ENCODE measurements around the gene CHRNA7.

The CHRNA7 gene

DNA sequence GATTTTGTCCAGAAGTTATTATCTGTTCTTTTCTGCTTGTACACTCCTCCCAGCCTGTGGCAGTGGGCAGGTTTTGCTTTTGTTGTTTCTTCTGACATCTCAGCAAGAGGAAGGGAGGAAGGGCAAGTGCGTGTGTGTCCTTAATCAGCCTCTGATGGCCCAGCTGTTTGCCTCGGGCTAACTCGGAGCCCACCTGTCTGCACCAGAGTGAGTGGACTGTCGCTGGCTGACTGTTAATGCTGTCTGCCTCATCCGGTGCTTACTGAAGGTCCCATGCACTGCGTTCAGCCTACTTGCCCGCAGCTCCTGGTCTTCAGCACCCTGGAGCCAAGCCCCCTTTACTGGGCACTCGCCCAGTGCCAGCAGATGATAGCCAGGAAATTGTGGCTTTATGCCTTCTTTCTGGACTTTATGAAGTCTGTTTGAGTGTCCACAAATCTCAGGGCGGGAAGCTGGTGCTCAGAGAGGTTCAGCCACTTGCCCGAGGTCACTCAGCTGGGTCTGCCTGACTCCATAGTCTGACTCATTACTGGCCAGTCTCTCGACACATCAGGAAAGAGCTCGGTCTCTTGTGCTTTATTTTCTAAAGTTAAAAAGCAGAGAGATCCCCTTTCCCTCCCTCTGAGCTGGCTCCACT is 89.5 kb downstream of the CHRNA7 start:
- Histone ChIP-seq H3K27me3 (ENCODE audit: control insufficient read depth in 5 of 5, insufficient read depth in 4 of 5, low read length in 5 of 5) (no peaks in the 10 kb centered on the region), H3K27ac (ENCODE audit: low read depth, low read length) (no peak overlapping the region), H3K9me3 (ENCODE audit: control insufficient read depth in 5 of 5, low read length in 5 of 5) (no peaks in the 10 kb centered on the region), H3K36me3 (ENCODE audit: control insufficient read depth in 5 of 5, insufficient read depth in 5 of 5, low read length in 5 of 5) (no peaks in the 10 kb centered on the region), H3K4me3 (ENCODE audit: low read depth in 1 of 5, low read length in 5 of 5) (no peak overlapping the region), H3K4me1 (ENCODE audit: control insufficient read depth in 5 of 5, insufficient read depth in 5 of 5, low read length in 5 of 5) (no peaks in the 10 kb centered on the region), H3K9ac (ENCODE audit: low read length in 5 of 5) (no peak overlapping the region)

DNA sequence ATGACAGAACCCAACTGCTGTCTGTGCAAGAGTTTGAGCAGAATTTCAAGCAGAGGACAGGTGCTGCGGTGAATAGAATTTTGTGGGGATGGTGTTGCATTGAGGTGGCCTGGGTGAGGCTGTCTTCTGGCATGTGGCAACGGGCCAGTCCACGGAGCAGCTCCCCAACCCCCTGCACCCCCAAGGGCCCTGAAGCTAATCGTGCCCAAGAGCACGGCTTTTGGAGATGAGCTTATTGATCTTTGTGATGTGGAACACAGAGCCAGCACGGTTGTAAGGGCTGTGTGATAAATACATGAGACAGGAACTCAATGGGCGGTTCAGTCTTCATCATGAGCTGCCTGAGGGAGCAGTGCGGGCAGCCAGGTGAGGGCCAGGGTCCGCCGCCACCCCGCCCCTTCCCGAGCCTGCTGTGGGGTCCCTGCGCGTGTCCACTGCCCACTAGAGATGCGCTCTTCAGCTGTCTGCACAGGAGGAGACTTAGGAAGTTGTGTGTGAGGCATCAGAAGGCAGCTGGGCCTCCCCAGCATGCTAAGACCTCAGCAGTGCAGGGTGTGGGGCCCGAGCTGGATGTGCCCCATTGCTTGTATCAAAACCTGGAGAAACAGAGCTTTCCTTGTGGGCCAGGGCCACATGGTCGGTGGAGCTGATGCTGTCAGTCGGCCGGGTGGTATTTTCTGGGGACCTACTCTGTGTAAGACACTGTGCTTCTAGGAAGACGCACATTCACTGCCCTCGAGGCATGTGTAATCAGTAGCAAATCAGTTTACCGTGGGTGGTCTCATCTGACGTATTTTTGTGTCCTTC is 90.5 kb downstream of the CHRNA7 start:
- no peak overlapping the region for H3K27ac ChIP-seq (ENCODE audit: low read depth, low read length)
- no peak overlapping the region for H3K4me3 ChIP-seq (ENCODE audit: low read depth in 1 of 5, low read length in 5 of 5)
- no peaks in the 10 kb centered on the region for H3K9me3 ChIP-seq (ENCODE audit: control insufficient read depth in 5 of 5, low read length in 5 of 5)
- no peaks in the 10 kb centered on the region for H3K27me3 ChIP-seq (ENCODE audit: control insufficient read depth in 5 of 5, insufficient read depth in 4 of 5, low read length in 5 of 5)
- H3K36me3 ChIP-seq (ENCODE audit: control insufficient read depth in 5 of 5, insufficient read depth in 5 of 5, low read length in 5 of 5) = no peaks in the 10 kb centered on the region
- no peaks in the 10 kb centered on the region for H3K4me1 ChIP-seq (ENCODE audit: control insufficient read depth in 5 of 5, insufficient read depth in 5 of 5, low read length in 5 of 5)
- H3K9ac ChIP-seq (ENCODE audit: low read length in 5 of 5) = no peak overlapping the region

DNA sequence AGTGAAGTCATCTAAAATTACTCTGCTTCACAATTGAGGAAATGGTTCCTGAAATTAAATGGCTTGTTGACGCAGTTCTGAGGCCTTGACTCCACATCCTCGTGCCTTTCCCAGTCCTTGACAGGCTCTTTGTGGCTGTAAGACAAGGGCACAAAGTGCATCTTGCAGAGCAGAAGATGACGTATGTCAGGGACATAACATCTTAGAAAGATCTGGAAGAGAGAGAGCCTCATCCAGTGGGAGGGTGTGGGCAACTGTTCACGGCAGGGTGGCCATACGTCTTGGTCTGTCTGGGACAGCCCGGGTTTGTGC is 91.0 kb downstream of the CHRNA7 start:
- Histone ChIP-seq H3K27ac (ENCODE audit: low read depth, low read length) (no peak overlapping the region), H3K4me3 (ENCODE audit: low read depth in 1 of 5, low read length in 5 of 5) (no peak overlapping the region), H3K27me3 (ENCODE audit: control insufficient read depth in 5 of 5, insufficient read depth in 4 of 5, low read length in 5 of 5) (no peaks in the 10 kb centered on the region), H3K4me1 (ENCODE audit: control insufficient read depth in 5 of 5, insufficient read depth in 5 of 5, low read length in 5 of 5) (no peaks in the 10 kb centered on the region), H3K9me3 (ENCODE audit: control insufficient read depth in 5 of 5, low read length in 5 of 5) (no peaks in the 10 kb centered on the region), H3K36me3 (ENCODE audit: control insufficient read depth in 5 of 5, insufficient read depth in 5 of 5, low read length in 5 of 5) (no peaks in the 10 kb centered on the region), H3K9ac (ENCODE audit: low read length in 5 of 5) (no peak overlapping the region)

DNA sequence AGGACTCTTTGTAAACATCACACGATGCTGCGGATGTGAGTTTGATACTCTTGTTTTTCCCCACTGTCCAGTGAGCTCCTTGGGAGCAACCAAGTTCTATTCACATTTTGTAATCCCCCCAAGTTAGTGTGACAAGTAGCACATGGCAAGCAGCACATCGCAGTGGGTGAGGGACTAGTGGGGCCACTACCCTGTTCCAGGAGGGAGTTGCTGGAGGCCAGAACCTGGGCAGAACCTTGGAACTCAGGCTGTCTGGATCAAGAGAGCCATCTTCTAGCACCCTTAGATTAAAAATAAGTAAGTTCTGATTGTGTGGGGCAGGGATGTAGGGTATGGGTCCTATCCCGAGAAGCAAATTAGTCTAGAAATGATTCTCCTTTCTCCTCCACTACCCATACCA is 91.7 kb downstream of the CHRNA7 start:
- Histone ChIP-seq H3K36me3 (ENCODE audit: control insufficient read depth in 5 of 5, insufficient read depth in 5 of 5, low read length in 5 of 5) (no peaks in the 10 kb centered on the region), H3K27ac (ENCODE audit: low read depth, low read length) (no peak overlapping the region), H3K9ac (ENCODE audit: low read length in 5 of 5) (no peak overlapping the region), H3K4me1 (ENCODE audit: control insufficient read depth in 5 of 5, insufficient read depth in 5 of 5, low read length in 5 of 5) (no peaks in the 10 kb centered on the region), H3K9me3 (ENCODE audit: control insufficient read depth in 5 of 5, low read length in 5 of 5) (no peaks in the 10 kb centered on the region), H3K27me3 (ENCODE audit: control insufficient read depth in 5 of 5, insufficient read depth in 4 of 5, low read length in 5 of 5) (no peaks in the 10 kb centered on the region), H3K4me3 (ENCODE audit: low read depth in 1 of 5, low read length in 5 of 5) (no peak overlapping the region)

DNA sequence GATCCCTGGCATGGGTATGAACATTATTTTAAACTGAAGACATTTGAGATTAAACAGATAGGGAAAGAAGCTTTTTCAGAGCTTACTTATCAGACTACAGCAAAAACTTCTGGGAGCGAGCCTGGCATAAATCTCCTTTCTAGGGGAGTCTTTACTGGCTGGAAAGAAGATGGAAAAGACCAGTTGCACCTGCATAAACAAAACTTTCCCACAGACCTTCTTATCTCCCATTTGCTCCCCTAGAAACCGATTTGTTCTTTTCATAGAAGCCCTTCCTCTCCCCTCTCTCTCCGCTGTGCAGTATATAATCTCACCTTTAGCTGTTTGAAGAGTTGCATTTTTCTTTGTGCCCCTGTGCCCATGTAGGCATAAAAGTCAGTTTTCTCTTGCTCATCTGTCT is 93.2 kb downstream of the CHRNA7 start:
- H3K36me3 ChIP-seq (ENCODE audit: control insufficient read depth in 5 of 5, insufficient read depth in 5 of 5, low read length in 5 of 5) = no peaks in the 10 kb centered on the region
- H3K9me3 ChIP-seq (ENCODE audit: control insufficient read depth in 5 of 5, low read length in 5 of 5) = no peaks in the 10 kb centered on the region
- no peaks in the 10 kb centered on the region for H3K4me1 ChIP-seq (ENCODE audit: control insufficient read depth in 5 of 5, insufficient read depth in 5 of 5, low read length in 5 of 5)
- H3K4me3 ChIP-seq (ENCODE audit: low read depth in 1 of 5, low read length in 5 of 5) = no peak overlapping the region
- no peak overlapping the region for H3K27ac ChIP-seq (ENCODE audit: low read depth, low read length)
- no peak overlapping the region for H3K9ac ChIP-seq (ENCODE audit: low read length in 5 of 5)
- no peaks in the 10 kb centered on the region for H3K27me3 ChIP-seq (ENCODE audit: control insufficient read depth in 5 of 5, insufficient read depth in 4 of 5, low read length in 5 of 5)

DNA sequence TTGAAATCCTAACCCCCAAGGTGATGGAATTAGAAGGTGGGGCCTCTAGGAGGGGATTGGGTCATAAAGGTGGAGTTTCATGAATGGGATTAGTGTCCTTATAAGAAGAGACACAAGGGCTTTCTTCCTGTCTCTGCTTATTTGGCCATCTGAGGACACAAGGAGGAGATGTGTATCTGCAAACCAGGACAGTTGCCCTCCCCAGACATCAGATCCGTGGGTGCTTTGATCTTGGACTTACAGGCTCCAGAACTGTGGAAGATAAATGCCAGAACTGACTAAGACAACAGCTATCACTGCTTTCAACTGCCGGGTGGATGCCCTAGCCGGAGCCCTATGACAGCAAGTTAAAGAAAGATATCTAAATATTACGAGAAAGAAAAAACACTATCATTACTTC is 94.4 kb downstream of the CHRNA7 start:
- H3K9ac ChIP-seq (ENCODE audit: low read length in 5 of 5) = no peak overlapping the region
- H3K9me3 ChIP-seq (ENCODE audit: control insufficient read depth in 5 of 5, low read length in 5 of 5) = no peaks in the 10 kb centered on the region
- no peak overlapping the region for H3K27ac ChIP-seq (ENCODE audit: low read depth, low read length)
- no peaks in the 10 kb centered on the region for H3K27me3 ChIP-seq (ENCODE audit: control insufficient read depth in 5 of 5, insufficient read depth in 4 of 5, low read length in 5 of 5)
- H3K4me1 ChIP-seq (ENCODE audit: control insufficient read depth in 5 of 5, insufficient read depth in 5 of 5, low read length in 5 of 5) = no peaks in the 10 kb centered on the region
- no peak overlapping the region for H3K4me3 ChIP-seq (ENCODE audit: low read depth in 1 of 5, low read length in 5 of 5)
- no peaks in the 10 kb centered on the region for H3K36me3 ChIP-seq (ENCODE audit: control insufficient read depth in 5 of 5, insufficient read depth in 5 of 5, low read length in 5 of 5)

DNA sequence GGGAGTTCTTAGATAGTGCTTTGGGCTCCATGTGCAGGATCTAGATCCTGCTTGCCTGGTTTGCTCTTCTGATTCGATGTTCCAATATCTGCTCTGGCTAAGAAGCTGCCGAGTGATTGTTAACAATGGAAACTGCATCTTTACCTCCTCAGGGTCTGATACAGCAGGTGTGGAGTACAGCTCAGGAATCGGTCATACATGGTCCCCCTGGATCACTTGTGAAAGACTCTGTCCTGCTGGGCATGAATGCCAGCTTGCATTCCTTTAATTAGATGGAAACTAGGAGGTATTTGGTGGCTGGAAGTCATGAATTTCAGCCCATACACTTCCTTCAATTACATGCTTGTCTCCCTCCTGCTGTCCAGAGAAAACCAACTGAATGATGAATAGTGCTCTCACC is 95.3 kb downstream of the CHRNA7 start:
- Histone ChIP-seq H3K9me3 (ENCODE audit: control insufficient read depth in 5 of 5, low read length in 5 of 5) (no peaks in the 10 kb centered on the region), H3K27me3 (ENCODE audit: control insufficient read depth in 5 of 5, insufficient read depth in 4 of 5, low read length in 5 of 5) (no peaks in the 10 kb centered on the region), H3K27ac (ENCODE audit: low read depth, low read length) (no peak overlapping the region), H3K9ac (ENCODE audit: low read length in 5 of 5) (no peak overlapping the region), H3K36me3 (ENCODE audit: control insufficient read depth in 5 of 5, insufficient read depth in 5 of 5, low read length in 5 of 5) (no peaks in the 10 kb centered on the region), H3K4me3 (ENCODE audit: low read depth in 1 of 5, low read length in 5 of 5) (no peak overlapping the region), H3K4me1 (ENCODE audit: control insufficient read depth in 5 of 5, insufficient read depth in 5 of 5, low read length in 5 of 5) (no peaks in the 10 kb centered on the region)

DNA sequence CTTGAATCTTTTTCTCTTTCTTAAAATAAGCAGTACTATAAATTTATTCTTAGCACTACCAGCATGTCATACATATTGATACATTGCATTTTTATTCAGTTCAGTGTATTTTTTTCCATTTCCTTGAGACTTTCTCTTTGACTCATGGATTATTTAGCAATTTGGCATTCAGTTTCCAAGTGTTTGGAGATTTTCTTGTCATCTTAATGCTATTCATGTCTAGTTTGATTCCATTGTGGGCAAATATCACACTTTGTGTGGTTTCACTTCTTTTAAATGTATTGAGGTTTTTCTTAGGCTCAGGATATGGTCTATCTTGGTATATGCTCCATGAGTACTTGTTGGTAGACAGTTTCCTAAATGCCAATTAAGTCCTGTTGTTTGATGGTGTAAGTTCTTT is 99.5 kb downstream of the CHRNA7 start:
- Histone ChIP-seq H3K27ac (ENCODE audit: low read depth, low read length) (no peak overlapping the region), H3K36me3 (ENCODE audit: control insufficient read depth in 5 of 5, insufficient read depth in 5 of 5, low read length in 5 of 5) (no peaks in the 10 kb centered on the region), H3K4me1 (ENCODE audit: control insufficient read depth in 5 of 5, insufficient read depth in 5 of 5, low read length in 5 of 5) (no peaks in the 10 kb centered on the region), H3K27me3 (ENCODE audit: control insufficient read depth in 5 of 5, insufficient read depth in 4 of 5, low read length in 5 of 5) (peaks cover 0 to 6% (median 0%) of the 10 kb centered on the region in 5 donors), H3K9ac (ENCODE audit: low read length in 5 of 5) (no peak overlapping the region), H3K4me3 (ENCODE audit: low read depth in 1 of 5, low read length in 5 of 5) (no peak overlapping the region), H3K9me3 (ENCODE audit: control insufficient read depth in 5 of 5, low read length in 5 of 5) (no peaks in the 10 kb centered on the region)

DNA sequence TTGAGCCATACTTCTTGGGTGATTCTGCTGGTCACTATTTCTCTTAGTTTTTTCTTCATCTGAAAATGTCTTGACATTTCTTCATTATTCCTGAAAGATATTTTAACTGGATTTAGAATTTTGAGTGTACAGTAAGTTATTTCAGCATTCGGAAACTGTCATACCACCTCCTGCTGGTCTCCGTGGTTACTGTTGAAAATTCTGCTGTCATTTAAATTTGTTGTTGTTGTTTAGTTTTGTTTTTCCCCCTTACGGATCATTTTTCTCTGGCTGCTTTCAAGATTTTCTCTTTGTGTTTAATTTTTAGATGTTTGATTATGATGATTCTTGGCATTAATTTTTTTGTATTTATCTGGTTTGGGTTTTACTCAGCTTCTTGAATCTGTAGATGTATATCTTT is 100.5 kb downstream of the CHRNA7 start:
- H3K36me3 ChIP-seq (ENCODE audit: control insufficient read depth in 5 of 5, insufficient read depth in 5 of 5, low read length in 5 of 5) = no peaks in the 10 kb centered on the region
- no peaks in the 10 kb centered on the region for H3K4me1 ChIP-seq (ENCODE audit: control insufficient read depth in 5 of 5, insufficient read depth in 5 of 5, low read length in 5 of 5)
- no peak overlapping the region for H3K27ac ChIP-seq (ENCODE audit: low read depth, low read length)
- no peak overlapping the region for H3K9ac ChIP-seq (ENCODE audit: low read length in 5 of 5)
- H3K27me3 ChIP-seq (ENCODE audit: control insufficient read depth in 5 of 5, insufficient read depth in 4 of 5, low read length in 5 of 5) = peaks cover 0 to 6% (median 0%) of the 10 kb centered on the region in 5 donors
- H3K9me3 ChIP-seq (ENCODE audit: control insufficient read depth in 5 of 5, low read length in 5 of 5) = no peaks in the 10 kb centered on the region
- H3K4me3 ChIP-seq (ENCODE audit: low read depth in 1 of 5, low read length in 5 of 5) = no peak overlapping the region

DNA sequence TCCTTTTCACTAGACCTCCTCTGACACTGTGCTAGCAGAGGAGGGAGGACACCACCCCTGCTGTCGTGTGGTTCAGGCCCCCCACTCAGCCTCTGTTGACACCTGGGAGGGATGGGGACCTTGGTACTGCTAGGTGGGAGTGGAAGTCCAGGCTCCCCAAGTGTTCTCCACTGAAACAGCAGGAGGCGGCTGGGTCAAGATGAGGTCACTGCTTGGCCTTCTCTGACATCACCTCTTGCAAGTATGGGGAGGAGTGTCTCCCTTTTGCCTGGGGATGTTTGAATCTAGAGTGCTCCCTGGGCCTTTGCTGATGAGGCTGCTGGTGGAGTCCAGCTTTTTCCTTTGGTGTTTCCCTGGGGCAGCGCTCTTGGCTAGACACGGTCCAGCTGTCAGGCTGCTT is 101.5 kb downstream of the CHRNA7 start:
- Histone ChIP-seq H3K9me3 (ENCODE audit: control insufficient read depth in 5 of 5, low read length in 5 of 5) (no peaks in the 10 kb centered on the region), H3K4me1 (ENCODE audit: control insufficient read depth in 5 of 5, insufficient read depth in 5 of 5, low read length in 5 of 5) (no peaks in the 10 kb centered on the region), H3K4me3 (ENCODE audit: low read depth in 1 of 5, low read length in 5 of 5) (no peak overlapping the region), H3K27ac (ENCODE audit: low read depth, low read length) (no peak overlapping the region), H3K27me3 (ENCODE audit: control insufficient read depth in 5 of 5, insufficient read depth in 4 of 5, low read length in 5 of 5) (peaks cover 0 to 6% (median 0%) of the 10 kb centered on the region in 5 donors), H3K9ac (ENCODE audit: low read length in 5 of 5) (no peak overlapping the region), H3K36me3 (ENCODE audit: control insufficient read depth in 5 of 5, insufficient read depth in 5 of 5, low read length in 5 of 5) (no peaks in the 10 kb centered on the region)
